Epidermal melanocyte (primary cell): ENCODE measurements around the gene DCP2.

ENCODE experiments used
- DNase-seq: peaks from one replicate; pipeline ENCODE4 v3.0.0; 2011; ENCODE audit warnings: low spot score; ENCODE audit not compliant: insufficient read length

Gene DCP2

DNA sequence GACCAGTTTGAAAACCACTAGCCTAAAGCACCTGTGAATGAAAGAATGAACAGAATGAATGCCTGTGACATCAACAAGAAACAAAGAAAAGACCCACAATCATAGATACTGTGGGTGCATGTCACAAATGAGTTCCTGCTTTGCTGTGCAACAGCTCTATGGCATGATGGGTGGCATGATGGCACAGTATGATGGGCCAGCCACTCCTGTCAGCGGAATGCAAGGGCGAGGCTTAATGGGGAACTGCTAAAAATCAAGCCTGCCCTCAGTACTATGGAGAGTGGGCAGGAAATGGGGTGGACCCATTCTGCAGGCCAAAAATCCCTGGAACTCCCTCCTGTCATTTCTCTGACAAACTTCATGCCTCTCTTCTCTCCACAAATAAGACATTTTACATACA is 89.0 kb downstream of the DCP2 start:
- no peak for DNase-seq

DNA sequence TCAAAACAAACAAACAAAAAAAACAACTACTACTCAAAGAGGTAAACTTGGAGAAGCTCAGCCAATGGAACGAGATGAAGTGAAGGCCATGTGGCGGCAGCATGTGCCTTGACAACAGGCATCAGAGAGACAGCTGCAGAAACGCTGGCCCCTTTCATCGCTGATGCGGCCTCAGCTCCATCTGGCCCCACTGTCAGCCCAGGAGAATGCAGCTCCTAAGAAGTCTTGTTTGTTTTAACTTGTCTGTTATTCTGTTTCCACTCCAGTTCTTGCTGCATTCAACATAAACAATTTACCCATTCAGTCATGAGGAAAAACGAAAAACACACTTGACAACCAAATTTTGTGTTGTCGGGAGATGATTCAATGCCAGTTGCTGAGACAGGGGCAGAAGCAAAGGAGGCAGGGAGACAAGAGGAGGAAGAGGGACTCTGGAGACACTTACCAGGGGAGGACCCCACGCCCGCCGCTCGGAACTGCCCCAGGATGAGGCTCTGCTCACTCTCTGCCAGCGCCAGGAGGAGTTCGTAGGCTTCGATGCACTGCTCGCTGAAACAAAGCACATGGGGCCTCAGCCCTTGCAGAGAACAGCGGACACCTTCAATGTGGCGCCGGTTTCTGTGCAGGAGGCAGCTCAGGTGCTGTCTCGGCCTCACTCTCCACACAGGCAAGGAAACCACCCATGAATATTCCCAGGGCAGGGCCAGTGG is 91.2 kb downstream of the DCP2 start:
- DNase-seq: no peak

DNA sequence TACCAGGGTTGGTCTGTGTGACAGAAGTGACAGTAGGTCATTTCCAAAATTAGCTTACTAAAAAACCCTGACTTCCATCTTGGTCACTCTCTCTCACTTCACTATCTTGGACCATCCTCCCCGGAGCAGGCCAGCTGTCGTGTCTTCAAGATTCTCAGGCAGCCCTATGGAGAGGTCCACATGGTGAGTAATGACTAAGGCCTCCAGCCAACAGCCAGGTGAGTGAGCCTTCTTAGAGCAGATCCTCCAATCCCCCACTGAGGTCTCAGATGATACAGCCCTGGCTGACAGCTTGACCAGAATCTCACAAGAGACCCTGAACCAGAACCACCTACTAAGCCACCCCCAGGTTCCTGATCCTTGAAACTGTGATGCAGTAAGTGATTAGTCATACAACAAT is 92.0 kb downstream of the DCP2 start:
- DNase-seq: no peak
